GM19468 (cell line): ENCODE data around the gene PEMT.

ENCODE experiments used
- ATAC-seq: cut with Tn5 transposase; IDR thresholded peaks from one replicate; pipeline ENCODE4 v1.9.1; 2021; ENCODE audit warnings: mild to moderate bottlenecking, moderate library complexity, moderate number of reproducible peaks; ENCODE audit not compliant: unreplicated experiment; ENCODE audit errors: extremely low read depth

Gene PEMT

DNA sequence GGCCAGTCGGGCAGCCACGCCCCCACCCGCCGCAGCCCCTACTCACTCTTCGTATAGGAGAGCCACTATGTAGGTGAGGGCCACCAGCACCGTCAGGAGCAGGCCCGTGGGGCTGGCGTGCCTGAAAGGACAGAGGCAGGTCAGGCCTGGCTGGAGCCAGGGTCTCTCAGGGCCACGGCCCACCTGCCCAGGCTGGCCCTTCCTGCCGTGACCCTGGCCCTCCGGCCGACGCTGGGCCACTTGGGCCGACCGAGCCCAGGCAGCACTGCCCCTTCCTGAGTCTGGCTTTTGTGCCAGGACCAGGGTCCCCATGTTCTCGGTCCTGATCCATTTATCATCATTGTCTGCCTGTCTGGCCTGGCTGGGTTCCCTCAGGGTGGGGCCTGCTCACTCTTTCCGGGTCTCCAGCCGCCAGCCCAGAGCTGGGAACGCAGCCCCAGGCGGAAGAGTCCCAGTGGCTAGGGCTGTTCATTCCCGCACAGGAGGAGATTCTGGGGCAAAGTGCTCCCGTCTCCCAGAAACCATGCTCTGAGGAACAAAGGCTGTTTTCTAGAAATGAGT is 85.2 kb downstream of the PEMT start:
- no peak for ATAC-seq

DNA sequence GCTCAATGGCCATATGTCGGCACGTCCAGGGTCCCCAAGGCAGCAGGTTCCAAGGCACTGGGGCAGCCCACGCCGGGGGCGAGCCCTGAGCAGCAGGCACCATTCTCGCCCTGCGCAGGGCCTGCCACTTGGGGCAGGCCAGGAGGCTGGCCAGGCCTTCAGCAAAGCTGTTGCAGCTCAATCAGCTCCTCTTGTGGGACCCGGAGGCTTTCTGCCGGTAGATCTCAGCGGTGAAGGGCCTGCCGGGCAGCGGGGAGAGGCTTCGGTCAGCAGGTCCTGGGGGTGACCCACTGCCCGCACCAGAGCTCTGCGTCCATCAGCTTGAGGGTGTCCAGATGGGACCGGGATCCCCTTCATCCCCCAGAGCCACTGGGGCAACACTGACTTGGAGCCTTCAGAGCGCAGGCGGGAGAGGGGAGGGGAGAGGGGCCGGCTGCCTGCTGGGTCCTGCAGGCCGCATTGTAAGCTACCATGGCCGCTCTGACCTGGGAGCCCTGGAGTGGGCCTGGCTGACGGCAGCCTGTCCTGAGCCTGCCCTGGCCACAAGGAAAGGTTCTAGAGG is 85.8 kb downstream of the PEMT start:
- no peak for ATAC-seq

DNA sequence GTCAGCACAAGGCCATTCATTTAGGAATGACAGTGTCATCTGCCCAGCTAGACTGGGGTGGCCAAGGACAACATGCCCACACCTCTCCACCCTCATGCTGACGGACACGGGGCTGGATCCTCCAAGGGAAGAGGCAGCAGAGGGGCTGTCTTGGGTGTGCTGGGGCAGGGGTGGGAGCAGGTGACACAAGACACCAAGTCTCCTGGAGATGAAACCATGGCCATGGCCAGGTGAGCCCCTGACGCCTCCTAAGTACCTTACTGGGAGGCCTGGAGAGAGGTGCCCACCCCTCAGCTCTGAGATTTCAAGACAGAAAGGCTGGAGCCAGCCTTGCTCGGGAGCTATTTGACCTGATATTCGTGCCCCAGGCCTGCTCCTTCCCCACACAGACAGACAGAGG is 86.4 kb downstream of the PEMT start:
- ATAC-seq = no peak

DNA sequence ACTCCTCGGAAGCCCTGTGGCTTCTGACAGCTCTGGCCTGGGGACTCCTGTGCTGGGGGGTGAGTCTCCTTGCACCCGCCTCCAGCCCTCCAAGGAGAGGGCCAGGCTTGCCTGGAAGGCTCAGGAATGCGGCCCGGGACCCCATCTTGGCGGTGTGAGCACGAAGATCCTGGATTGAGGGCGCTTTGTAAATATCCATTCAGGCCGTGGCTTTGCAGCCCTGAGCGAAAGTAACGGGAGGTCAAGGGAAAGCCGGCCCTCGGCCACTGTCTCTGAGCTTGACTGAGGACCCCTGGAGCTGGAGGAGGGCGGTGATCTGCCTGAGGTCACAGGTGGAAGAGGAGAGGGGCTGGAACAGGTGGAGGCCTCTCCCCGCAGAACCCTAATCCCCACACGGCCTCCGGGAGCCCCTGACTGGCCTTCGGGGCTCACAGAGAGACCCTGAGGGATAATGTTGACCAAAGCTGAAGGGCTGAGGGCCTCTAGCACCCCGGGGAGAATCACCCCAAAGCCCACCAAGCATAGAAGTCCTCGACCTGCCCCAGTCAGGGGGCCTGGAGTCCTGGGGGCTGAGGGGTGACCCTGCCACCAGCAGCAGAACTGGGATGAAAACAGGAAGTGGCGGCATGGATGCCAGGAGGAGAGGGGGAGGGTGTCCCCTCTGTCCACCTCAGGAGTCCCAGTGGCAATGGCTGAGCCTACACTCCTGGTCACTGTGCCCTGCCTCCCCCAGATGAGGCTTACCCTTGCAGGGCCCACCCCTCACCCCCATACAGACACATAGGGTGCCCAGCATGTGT is 87.0 kb downstream of the PEMT start:
- ATAC-seq = no peak

DNA sequence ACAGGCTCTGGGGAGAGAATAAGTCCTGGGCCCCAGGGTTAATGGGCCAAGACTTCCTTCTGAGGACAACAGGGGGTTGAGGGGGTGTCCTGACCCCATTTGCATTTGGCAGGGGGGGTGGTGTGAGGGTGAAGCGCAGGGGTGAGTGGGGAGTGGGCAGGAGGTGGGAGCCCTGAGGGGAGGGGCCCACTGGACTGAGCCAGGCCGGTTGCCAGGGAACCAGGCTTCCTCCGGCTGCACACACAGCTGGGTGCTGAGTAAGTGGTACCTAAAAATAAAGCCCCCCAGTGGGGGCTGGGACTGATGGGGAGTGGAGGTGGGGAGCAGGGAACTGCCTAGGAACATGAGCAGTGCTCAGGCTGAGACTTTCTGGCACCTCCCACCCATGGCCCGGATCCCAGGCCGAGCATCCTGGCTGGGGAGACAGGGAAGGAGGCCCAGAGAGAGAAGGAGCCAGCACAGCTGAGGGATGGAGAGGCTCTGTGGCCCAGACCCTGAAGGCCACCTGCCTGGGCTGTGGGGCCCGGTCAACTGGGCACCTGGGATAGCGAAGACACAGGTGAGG is 87.9 kb downstream of the PEMT start:
- ATAC-seq = no peak

DNA sequence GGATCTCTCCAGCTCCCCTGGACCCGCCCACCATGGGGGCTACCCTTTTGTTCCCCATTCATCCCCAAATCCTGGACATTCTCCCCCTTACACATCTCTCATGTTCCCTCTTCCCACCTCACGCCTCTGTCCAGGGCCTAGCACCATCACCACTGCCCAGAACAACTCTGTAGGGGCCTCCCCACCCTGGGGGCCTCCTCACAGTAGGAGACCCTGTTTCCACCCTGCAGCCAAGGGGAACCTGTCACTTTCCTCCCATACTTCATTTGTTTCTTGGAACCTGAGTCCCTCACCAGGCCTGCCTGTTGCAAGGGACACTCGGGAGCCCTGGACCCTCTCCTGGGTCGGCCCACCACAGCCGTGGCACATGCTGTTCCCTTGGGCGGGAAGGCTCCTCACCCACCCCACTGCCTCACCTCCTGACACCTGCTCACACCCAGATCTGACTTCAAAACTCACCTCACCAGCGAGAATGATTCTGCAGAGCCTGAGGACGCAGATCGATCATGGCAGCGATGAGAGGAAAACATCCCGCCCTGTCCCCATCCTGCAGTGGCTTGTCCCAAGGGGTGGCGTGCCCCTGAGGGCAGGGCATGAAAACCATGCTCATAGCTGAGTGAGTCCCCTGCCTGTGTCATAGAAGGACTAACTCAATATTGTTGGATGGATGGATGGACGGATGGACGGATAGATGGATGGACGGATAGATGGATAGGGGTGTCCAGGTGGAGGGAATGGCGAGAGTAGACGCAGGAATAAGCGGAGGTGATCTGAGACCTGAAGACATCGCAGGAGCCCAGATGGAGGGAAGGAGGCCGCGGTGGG is 88.6 kb downstream of the PEMT start:
- no peak for ATAC-seq

DNA sequence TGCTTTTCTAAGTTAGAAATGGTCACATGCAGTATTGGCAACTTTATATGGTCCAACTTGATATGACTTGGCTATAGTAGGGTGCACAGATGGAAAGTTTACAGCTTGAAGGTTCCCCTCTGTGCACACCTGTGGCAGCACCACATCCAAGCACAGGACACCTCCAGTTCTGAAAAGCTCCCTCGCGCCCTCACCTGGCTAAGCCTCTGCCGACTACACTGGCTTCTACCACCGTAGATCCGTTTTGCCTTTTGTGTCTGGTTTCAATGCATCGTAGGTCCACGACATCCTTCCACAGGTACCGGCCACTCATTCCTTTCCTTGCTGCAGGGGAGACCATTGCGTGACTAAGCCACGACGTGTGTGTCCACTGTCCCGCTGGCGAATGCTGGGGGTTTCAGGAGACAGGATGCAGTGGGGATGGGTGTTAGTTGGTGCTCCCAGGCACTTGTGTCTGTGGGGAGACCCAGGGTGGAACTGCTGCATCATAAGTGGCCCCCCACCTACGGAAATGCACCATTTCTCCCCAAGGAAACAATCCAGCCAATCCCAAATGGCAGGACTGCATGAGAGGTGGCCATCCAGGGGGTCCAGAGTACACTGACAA is 90.4 kb downstream of the PEMT start:
- no peak for ATAC-seq

DNA sequence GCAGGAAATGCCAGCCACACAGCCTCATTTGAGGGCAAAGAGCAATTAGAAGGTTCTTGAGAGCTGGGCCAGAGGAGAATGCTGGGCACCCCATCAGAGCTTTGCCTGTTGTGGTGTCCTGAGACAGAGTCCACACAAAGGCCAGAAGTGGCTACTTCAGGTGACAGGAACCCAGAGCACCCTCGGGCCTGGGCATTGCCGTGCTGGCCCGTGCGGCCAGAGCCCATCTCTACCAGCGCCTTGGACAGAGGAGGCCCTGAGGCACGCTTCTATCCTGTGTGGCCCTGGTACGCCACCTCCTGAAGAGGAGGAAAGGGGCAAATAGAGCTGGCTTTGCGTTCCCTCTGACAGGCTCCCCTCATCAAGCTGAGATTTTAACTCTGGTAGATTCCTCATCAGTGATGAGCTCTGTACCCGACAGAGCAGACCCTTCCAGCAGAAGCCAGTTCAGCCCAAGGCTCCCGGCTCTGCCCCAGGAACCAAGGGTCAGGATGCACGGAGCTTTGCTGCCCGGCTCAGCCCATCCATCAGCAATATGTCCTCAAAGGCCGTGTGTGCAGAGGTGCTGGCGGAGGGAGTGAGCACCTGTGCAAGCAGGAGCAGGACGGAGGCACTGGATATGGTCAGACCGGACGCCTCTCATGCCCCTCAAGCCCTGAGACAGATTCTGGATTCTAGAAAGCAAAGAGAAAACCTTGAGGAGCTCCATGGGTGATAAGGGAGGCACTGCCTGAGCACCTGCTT is 91.9 kb downstream of the PEMT start:
- no peak for ATAC-seq

DNA sequence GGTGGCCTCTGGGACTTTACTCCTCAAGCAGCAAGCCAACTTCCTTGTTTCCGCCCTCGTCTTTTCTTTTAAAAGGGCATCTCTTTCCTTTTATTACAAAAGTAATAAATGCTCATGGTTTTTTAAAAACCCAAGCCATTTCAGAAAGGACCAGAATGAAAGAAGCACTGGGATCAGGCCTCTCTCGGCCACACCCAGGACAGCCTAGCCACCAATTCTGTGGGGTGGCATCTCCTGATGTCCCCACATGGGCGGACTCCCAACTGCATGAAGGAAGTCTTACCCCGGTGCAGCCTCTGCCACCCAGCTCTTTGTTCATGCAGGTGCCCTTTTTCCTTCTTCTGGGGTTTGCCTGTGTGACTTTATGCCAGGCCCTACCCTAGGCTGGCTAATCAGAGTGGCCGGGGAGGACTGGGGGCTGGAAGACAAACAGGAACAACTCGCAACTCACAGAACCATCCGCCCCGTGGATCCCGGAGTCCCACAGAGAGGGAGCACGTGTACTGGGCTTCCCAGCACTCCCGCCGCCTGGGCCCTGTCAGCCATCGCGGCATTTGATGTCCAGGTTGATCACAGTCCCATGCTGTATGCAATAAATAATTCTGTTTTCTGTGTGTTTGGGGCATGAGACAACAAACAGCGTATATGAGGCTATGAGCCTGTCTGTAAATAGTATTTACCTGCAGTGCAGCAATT is 92.8 kb downstream of the PEMT start:
- no peak for ATAC-seq

DNA sequence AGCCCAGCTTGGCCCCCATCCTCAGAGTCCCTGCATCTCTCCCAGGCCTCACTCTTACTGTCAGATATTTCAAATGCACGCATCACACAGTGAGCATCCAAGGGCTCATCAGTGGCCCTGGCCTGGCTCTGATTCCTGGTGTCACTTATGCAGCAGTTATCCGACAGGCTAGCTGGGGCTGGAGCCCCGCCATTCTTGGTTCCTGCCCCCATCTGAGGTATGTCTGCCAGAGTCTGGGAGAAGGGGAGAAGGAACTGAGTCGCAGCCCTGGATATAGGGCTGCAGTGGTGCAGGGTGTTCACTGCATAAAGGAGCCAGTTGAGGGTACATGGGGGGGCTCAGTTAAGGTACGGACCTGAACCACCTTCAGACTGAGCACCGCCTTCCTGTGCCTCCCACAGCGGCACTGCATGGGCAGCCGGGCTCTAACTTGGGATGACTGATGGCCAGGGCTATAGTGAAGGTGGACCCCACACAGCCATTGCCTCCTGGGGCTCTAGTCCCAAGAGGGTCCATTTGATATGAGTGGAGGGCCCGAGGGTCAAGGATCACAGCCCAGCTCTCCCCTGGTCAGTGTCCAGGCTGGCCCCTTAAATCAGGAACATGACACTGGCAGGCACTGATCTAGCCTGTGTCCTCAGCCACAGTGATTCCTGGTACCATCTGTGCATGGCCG is 93.5 kb downstream of the PEMT start:
- ATAC-seq = no peak

DNA sequence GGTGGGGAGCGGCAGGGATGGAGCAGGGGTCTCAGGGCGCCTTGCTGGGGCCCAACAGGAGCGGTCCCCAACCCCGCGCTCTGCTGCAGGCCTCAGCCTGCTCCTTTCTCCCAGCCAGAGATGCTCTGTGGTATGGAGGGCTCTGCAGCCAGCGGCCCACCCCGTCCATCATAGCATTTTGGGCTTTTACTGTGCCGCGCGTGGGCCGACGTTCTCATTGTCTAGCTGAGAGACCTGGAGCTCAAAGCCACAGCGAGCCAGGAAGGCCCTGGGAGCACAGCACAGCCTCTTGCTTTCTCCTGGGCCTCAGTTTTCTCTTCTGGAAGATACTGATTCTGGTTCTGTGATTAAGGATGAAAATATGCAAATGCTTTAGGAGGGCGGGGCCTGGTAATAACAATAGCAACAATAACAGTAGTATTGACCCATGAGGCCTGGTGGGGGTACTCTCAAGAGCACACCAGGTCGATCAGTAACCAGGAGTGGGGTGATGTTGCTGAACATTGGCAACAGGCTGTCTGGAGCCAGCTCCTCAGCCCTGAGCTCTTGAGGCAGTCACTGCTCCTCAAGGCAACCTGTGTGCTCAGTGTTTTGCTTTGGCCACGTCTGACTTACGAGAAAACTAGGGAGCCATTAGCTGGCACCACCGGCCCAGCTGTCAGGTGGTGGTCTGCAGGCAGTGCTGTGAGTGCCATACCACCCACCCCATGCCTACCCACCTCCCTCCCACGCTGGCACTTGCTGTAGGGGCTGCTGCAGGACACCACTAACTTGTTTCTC is 94.3 kb downstream of the PEMT start:
- no peak for ATAC-seq

DNA sequence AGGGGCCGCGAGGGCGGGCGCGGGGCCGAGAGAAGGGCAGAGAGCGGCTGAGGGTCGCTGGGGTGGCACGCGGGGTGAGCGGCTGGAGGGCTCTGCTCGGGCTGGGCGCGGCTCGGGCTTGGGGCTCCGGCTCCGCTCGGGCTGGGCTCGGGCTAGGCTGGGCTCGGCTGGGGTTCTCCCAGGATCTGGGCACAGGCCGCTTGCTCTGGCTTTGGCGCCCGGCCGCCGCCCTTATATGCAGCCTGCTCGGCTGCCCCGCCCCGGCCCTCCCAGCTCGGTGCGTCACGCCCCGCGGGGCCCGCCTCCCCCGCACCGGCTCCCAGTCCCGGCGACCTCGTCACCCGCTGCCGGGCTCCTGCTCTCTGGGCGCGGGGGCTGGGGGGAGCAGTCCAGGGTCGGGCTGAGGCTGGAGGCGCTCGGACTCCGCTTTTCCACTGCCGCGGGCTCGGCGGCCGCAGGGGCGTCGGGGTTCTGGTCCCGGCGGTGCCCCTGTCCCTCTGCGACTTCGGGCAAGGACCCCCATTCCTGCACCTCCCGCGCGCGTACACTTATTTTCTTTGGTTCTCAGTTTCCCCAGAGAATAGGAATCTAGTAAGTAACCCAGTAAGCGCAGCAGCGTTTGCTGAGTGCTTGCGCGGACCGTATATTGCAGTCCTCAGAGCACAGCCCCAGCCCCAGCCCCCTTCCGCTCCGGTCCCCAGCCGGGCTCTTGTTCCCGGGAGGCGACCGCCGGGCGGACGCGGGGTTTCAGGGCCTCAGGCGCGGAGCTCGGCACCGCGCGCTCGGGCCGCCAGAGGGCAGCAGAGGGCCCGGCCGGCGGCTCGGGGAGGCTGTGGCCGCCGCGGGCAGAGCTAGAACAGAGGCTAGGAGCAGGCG is 95.1 kb downstream of the PEMT start, which contains the start of gene RASD1:
RASD1 (minus strand) TSS at position 207 of the 876 bp plus-strand sequence. CDS start 214 bp downstream, outside the sequence.
- ATAC-seq = peak; percentile 49

DNA sequence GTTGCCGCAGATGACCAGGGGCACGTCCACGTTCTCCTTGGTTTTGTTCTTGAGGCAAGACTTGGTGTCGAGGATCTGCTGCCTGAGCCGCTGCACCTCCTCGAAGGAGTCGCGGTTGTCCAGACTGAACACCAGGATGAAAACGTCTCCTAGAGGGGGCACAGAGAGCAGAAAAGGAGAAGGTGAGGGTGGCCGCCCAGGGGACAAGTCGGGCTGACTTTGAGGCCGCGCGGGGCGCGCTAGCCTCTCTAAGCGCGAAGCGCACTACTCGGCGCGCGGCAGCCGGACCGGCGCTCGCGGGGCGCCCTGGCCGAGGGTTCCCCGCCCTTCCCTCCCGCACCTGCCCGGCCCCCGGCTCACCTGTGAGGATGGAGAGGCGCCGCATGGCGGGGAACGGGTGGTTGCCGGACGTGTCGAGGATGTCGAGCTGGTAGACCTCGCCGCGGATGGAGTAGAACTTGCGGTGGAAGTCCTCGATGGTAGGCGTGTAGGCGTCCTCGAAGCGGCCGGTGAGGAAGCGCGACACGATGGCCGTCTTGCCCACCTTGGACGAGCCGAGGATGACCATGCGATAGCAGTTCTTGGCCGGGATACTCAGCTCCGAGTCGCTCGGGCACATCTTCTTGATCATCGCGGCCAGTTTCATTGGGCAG is 95.8 kb downstream of the PEMT start:
- no peak for ATAC-seq

DNA sequence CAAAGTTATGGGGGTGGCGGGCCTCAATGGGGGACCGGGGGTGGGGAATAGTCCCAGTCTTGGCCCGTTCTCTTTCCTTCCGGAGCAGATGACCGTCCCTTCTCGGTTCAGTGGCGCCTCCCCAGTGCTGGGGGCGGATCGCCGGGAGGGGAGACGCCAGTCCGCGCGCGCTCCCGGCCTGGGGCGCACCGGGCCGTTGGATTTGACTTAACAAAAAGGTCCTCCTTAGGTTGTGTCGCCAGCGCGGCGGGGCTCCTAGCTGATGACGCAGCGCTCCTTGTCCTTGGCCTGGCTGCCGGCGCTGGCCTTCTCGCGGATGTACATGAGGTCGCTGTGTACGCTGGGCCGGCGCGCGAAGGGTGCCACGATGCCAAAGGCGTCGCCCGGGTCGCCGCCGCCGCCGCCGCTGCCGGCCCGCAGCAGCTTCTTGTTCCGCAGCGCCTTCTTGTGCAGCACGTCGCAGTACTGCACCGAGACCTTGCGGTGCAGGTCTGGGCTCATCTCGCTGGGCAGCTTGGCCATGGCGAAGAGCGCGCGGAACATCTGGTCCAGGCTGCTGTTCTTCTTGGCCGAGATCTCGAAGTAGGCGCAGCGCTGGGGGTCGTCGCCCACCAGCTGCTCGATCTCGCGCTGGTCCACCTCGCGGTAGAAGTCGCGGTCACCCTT is 96.5 kb downstream of the PEMT start:
- no peak for ATAC-seq

DNA sequence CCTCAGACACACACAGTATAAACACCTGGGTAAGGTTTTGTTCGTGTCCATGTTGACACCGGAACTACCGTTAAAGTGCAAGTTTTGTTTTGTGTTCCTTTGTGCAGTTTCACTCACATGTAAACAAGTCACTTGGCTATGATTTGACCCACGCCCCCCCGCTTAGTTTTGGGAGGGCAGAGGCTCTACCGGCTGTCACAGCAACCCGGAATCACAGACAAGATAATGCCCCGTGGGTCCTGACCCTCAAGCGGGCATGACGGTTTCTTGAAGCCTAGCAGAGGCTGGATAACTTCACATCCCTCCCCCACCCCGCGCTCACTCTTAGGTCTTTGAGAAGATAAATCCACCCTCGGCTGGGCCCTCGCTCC is 97.0 kb downstream of the PEMT start:
- ATAC-seq = no peak
